SK-N-SH treated with all-trans-retinoic acid at 6 μM for 48 hours (cell line): ENCODE results near the gene VMP1.

Experiments
- ARNTL ChIP-seq: fragments of 450-650 bp; formaldehyde crosslinking; IDR thresholded peaks from 2 replicates; pipeline ENCODE4 v1.5.0; 2020; ENCODE audit warnings: low read depth, mild to moderate bottlenecking, moderate library complexity, borderline replicate concordance
- CSDC2 ChIP-seq: fragments of 250-450 bp; sonication (Bioruptor Pico); IDR thresholded peaks from 2 replicates; pipeline ENCODE4 v1.5.0; 2020; ENCODE audit warnings: mild to moderate bottlenecking, moderate library complexity
- CSRNP3 ChIP-seq: fragments of 250-450 bp; sonication (Bioruptor Pico); IDR thresholded peaks from 2 replicates; pipeline ENCODE4 v1.5.1; 2021; ENCODE audit warnings: mild to moderate bottlenecking, moderate library complexity
- OSR1 ChIP-seq: fragments of 250-450 bp; sonication (Bioruptor Pico); IDR thresholded peaks from 2 replicates; pipeline ENCODE4 v1.8.0; 2022; ENCODE audit warnings: moderate library complexity, mild to moderate bottlenecking, inconsistent platforms
- PPARA ChIP-seq: fragments of 250-450 bp; sonication (Bioruptor Pico); IDR thresholded peaks from 2 replicates; pipeline ENCODE4 v1.5.0; 2020; ENCODE audit warnings: mild to moderate bottlenecking, borderline replicate concordance
- TCF4 ChIP-seq: fragments of 250-450 bp; sonication (Bioruptor Pico); IDR thresholded peaks from 2 replicates; pipeline ENCODE4 v1.8.0; 2021; ENCODE audit warnings: mild to moderate bottlenecking, moderate library complexity, borderline replicate concordance
- TOX ChIP-seq: fragments of 250-450 bp; sonication (Bioruptor Pico); IDR thresholded peaks from 2 replicates; pipeline ENCODE4 v1.8.0; 2021; ENCODE audit warnings: mild to moderate bottlenecking, moderate library complexity, borderline replicate concordance
- ZFP30 ChIP-seq: fragments of 450-650 bp; formaldehyde crosslinking; IDR thresholded peaks from 2 replicates; pipeline ENCODE4 v1.5.0; 2022; ENCODE audit warnings: mild to moderate bottlenecking, moderate library complexity
- ZNF70 ChIP-seq: fragments of 450-650 bp; formaldehyde crosslinking; IDR thresholded peaks from 2 replicates; pipeline ENCODE4 v1.5.0; 2020; ENCODE audit warnings: mild to moderate bottlenecking, moderate library complexity
- ZNF8 ChIP-seq: fragments of 450-650 bp; formaldehyde crosslinking; IDR thresholded peaks from 2 replicates; pipeline ENCODE4 v1.5.0; 2020; ENCODE audit warnings: mild to moderate bottlenecking, moderate library complexity
- TF ChIP-seq, protein P1 (sequence below): fragments of 250-450 bp; sonication (Bioruptor Pico); IDR thresholded peaks from 2 replicates; pipeline ENCODE4 v1.5.0; 2020; ENCODE audit warnings: mild to moderate bottlenecking, moderate library complexity
- TF ChIP-seq, protein P2 (sequence below): fragments of 250-450 bp; sonication (Bioruptor Pico); IDR thresholded peaks from 2 replicates; pipeline ENCODE4 v1.8.0; 2020; ENCODE audit warnings: mild to moderate bottlenecking, moderate library complexity, borderline replicate concordance
- TF ChIP-seq, protein P3 (sequence below): fragments of 250-450 bp; sonication (Bioruptor Pico); IDR thresholded peaks from 2 replicates; pipeline ENCODE4 v1.5.1; 2020; ENCODE audit warnings: low read depth, mild to moderate bottlenecking, moderate library complexity

GRCh38 chr17:59812139-59812538 lies 104.7 kb downstream of the VMP1 start:
- TF ChIP-seq, protein P1, sequence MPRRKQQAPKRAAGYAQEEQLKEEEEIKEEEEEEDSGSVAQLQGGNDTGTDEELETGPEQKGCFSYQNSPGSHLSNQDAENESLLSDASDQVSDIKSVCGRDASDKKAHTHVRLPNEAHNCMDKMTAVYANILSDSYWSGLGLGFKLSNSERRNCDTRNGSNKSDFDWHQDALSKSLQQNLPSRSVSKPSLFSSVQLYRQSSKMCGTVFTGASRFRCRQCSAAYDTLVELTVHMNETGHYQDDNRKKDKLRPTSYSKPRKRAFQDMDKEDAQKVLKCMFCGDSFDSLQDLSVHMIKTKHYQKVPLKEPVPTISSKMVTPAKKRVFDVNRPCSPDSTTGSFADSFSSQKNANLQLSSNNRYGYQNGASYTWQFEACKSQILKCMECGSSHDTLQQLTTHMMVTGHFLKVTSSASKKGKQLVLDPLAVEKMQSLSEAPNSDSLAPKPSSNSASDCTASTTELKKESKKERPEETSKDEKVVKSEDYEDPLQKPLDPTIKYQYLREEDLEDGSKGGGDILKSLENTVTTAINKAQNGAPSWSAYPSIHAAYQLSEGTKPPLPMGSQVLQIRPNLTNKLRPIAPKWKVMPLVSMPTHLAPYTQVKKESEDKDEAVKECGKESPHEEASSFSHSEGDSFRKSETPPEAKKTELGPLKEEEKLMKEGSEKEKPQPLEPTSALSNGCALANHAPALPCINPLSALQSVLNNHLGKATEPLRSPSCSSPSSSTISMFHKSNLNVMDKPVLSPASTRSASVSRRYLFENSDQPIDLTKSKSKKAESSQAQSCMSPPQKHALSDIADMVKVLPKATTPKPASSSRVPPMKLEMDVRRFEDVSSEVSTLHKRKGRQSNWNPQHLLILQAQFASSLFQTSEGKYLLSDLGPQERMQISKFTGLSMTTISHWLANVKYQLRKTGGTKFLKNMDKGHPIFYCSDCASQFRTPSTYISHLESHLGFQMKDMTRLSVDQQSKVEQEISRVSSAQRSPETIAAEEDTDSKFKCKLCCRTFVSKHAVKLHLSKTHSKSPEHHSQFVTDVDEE (CRISPR knock-in tag) = no peak
- no peak for TF ChIP-seq OSR1 (CRISPR knock-in tag)
- TF ChIP-seq CSRNP3 = no peak
- no peak for TF ChIP-seq ZFP30
- TF ChIP-seq ZNF70 (CRISPR knock-in tag) = no peak
- TF ChIP-seq, protein P2, sequence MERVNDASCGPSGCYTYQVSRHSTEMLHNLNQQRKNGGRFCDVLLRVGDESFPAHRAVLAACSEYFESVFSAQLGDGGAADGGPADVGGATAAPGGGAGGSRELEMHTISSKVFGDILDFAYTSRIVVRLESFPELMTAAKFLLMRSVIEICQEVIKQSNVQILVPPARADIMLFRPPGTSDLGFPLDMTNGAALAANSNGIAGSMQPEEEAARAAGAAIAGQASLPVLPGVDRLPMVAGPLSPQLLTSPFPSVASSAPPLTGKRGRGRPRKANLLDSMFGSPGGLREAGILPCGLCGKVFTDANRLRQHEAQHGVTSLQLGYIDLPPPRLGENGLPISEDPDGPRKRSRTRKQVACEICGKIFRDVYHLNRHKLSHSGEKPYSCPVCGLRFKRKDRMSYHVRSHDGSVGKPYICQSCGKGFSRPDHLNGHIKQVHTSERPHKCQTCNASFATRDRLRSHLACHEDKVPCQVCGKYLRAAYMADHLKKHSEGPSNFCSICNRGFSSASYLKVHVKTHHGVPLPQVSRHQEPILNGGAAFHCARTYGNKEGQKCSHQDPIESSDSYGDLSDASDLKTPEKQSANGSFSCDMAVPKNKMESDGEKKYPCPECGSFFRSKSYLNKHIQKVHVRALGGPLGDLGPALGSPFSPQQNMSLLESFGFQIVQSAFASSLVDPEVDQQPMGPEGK (CRISPR knock-in tag) = no peak
- TF ChIP-seq ZNF8 = no peak
- no peak for TF ChIP-seq TOX (CRISPR knock-in tag)
- no peak for TF ChIP-seq CSDC2
- no peak for TF ChIP-seq ARNTL
- TF ChIP-seq TCF4 = no peak
- TF ChIP-seq, protein P3, sequence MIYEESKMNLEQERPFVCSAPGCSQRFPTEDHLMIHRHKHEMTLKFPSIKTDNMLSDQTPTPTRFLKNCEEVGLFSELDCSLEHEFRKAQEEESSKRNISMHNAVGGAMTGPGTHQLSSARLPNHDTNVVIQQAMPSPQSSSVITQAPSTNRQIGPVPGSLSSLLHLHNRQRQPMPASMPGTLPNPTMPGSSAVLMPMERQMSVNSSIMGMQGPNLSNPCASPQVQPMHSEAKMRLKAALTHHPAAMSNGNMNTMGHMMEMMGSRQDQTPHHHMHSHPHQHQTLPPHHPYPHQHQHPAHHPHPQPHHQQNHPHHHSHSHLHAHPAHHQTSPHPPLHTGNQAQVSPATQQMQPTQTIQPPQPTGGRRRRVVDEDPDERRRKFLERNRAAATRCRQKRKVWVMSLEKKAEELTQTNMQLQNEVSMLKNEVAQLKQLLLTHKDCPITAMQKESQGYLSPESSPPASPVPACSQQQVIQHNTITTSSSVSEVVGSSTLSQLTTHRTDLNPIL (CRISPR knock-in tag) = no peak
- no peak for TF ChIP-seq PPARA
